HepG2 (cell line): ENCODE data around the gene RPL23. TPM values are rescaled to one million over a fixed set of nuclear protein-coding genes. Genes with fewer than 3 reads are reported as not detected.
A peak's percentile ranks its signal among the peaks of the same experiment; 100 is the strongest.

ENCODE experiments used
- CHCHD3 ChIP-seq: sonication (generic); formaldehyde crosslinking; IDR thresholded peaks from 2 replicates; pipeline ENCODE4 v1.8.0; 2022; ENCODE audit warnings: mild to moderate bottlenecking, missing genetic modification reagents, moderate library complexity
- FLYWCH1 ChIP-seq: sonication (generic); formaldehyde crosslinking; IDR thresholded peaks from 2 replicates; pipeline ENCODE4 v1.8.1; 2023; ENCODE audit warnings: mild to moderate bottlenecking, missing genetic modification reagents
- HMG20B ChIP-seq: conservative IDR thresholded peaks from 2 replicates; pipeline ENCODE4 v1.6.1; 2016; ENCODE audit warnings: missing genetic modification reagents, missing compliant biosample characterization
- MED13 ChIP-seq: sonication (generic); formaldehyde crosslinking; IDR thresholded peaks from 2 replicates; pipeline ENCODE4 v1.5.0; 2020; ENCODE audit warnings: missing genetic modification reagents
- MLXIP ChIP-seq: sonication (generic); formaldehyde crosslinking; IDR thresholded peaks from 2 replicates; pipeline ENCODE4 v1.9.0; 2021; ENCODE audit warnings: missing genetic modification reagents, borderline replicate concordance
- NFE2 ChIP-seq: sonication (generic); formaldehyde crosslinking; IDR thresholded peaks from 2 replicates; pipeline ENCODE4 v1.4.0; 2020; ENCODE audit warnings: missing genetic modification reagents
- NPAS2 ChIP-seq: sonication (generic); formaldehyde crosslinking; IDR thresholded peaks from 2 replicates; pipeline ENCODE4 v1.8.0; 2022; ENCODE audit warnings: mild to moderate bottlenecking, missing genetic modification reagents, borderline replicate concordance
- PCBP2 ChIP-seq: fragments of 200-400 bp; formaldehyde crosslinking; optimal IDR thresholded peaks from 2 replicates; pipeline ENCODE3; 2018; ENCODE audit warnings: low read length, low read depth; ENCODE audit not compliant: poor library complexity, severe bottlenecking
- STAT5B ChIP-seq: sonication (generic); formaldehyde crosslinking; IDR thresholded peaks from 2 replicates; pipeline ENCODE4 v1.4.0; 2020; ENCODE audit warnings: missing genetic modification reagents
- TAF1 ChIP-seq: sonication (generic); formaldehyde crosslinking; IDR thresholded peaks from 2 replicates; pipeline ENCODE4 v1.4.0; 2020; ENCODE audit warnings: missing genetic modification reagents
- TBL1XR1 ChIP-seq: fragments of 150-350 bp; IDR thresholded peaks from 2 replicates; pipeline ENCODE4 v1.6.1; 2014; ENCODE audit warnings: borderline replicate concordance, low read length; ENCODE audit not compliant: partially characterized antibody
- TEAD3 ChIP-seq: optimal IDR thresholded peaks from 2 replicates; pipeline ENCODE3; 2016; ENCODE audit warnings: borderline replicate concordance
- TRIM24 ChIP-seq: sonication (generic); formaldehyde crosslinking; IDR thresholded peaks from 2 replicates; pipeline ENCODE4 v1.8.0; 2022; ENCODE audit warnings: mild to moderate bottlenecking, missing genetic modification reagents
- ZNF160 ChIP-seq: sonication (generic); formaldehyde crosslinking; IDR thresholded peaks from 2 replicates; pipeline ENCODE4 v1.8.0; 2022; ENCODE audit warnings: mild to moderate bottlenecking, inconsistent platforms, missing genetic modification reagents
- ZNF282 ChIP-seq: fragments of 450-650 bp; IDR thresholded peaks from 2 replicates; pipeline ENCODE4 v1.6.1; 2018; ENCODE audit not compliant: partially characterized antibody
- ZNF367 ChIP-seq: sonication (generic); formaldehyde crosslinking; IDR thresholded peaks from 2 replicates; pipeline ENCODE4 v1.4.0; 2020; ENCODE audit warnings: missing genetic modification reagents, borderline replicate concordance
- ZNF562 ChIP-seq: sonication (generic); formaldehyde crosslinking; IDR thresholded peaks from 2 replicates; pipeline ENCODE4 v1.8.0; 2022; ENCODE audit warnings: missing genetic modification reagents, borderline replicate concordance
- polyA plus RNA-seq, 8 experiments: library from polyadenylated mRNA; depleted of rRNA in 3 of 8; stranded (reverse) in 7 of 8; unstranded in 1 of 8; fragments of >200 nt; fragmentation: Illumina TruSeq in 4 of 8; extraction: Trizol in 4 of 8; gene quantifications; 2 replicates each; pipeline versions ENCODE4 v1.2.1 to v1.2.3, GENCODE V29; 2011 to 2016; ENCODE audit warnings: low read depth in 4 of 8, missing spikeins in 1 of 8, mixed read lengths in 1 of 8; ENCODE audit not compliant: insufficient read depth in 1 of 8
- total RNA-seq, 5 experiments: library from RNA; depleted of rRNA; stranded (reverse); fragments of >200 nt; fragmentation: Illumina TruSeq; extraction: Trizol; gene quantifications; 2 replicates each; pipeline ENCODE4 v1.2.3, GENCODE V29; 2016; ENCODE audit warnings: low read depth in 1 of 5
- TF ChIP-seq, protein P1 (sequence below): IDR thresholded peaks from 2 replicates; pipeline ENCODE4 v1.6.1; 2012; ENCODE audit warnings: low read length, improper control_type of control experiment
- TF ChIP-seq, protein P2 (sequence below): sonication (generic); formaldehyde crosslinking; IDR thresholded peaks from 2 replicates; pipeline ENCODE4 v1.8.1; 2023; ENCODE audit warnings: mild to moderate bottlenecking, missing genetic modification reagents
- TF ChIP-seq, protein P3 (sequence below): sonication (generic); formaldehyde crosslinking; conservative IDR thresholded peaks from 2 replicates; pipeline ENCODE4 v1.5.0; 2020; ENCODE audit warnings: missing genetic modification reagents

RPL23 gene
- total and polyA plus RNA-seq, 2 of the 13 experiments (the other 11 are each of a cell fraction or from before 2014, with no cell fraction given): 2,790 to 4,860 TPM

- TF ChIP-seq STAT5B (CRISPR knock-in tag) (0 out of 2 replicates have a peak, but pooled peaks have one; percentile 57), ZNF282 (no peak), PCBP2 (peak; percentile 17), ZNF562 (no peak), TBL1XR1 (peak; percentile 94), HMG20B (CRISPR knock-in tag) (peak; percentile 90), NPAS2 (no peak), ZNF367 (no peak), TRIM24 (CRISPR knock-in tag) (no peak; the same call in 1 of the 2 replicates), FLYWCH1 (no peak; the same call in 1 of the 2 replicates), CHCHD3 (CRISPR knock-in tag) (no peak), TAF1 (CRISPR knock-in tag) (peak; percentile 40), MLXIP (no peak), ZNF160 (CRISPR knock-in tag) (peak; percentile 49; the same call in 1 of the 2 replicates), MED13 (CRISPR knock-in tag) (no peak; the same call in 1 of the 2 replicates), TEAD3 (CRISPR knock-in tag) (peak; percentile 87), NFE2 (CRISPR knock-in tag) (peak; percentile 36)
- TF ChIP-seq, protein P1, sequence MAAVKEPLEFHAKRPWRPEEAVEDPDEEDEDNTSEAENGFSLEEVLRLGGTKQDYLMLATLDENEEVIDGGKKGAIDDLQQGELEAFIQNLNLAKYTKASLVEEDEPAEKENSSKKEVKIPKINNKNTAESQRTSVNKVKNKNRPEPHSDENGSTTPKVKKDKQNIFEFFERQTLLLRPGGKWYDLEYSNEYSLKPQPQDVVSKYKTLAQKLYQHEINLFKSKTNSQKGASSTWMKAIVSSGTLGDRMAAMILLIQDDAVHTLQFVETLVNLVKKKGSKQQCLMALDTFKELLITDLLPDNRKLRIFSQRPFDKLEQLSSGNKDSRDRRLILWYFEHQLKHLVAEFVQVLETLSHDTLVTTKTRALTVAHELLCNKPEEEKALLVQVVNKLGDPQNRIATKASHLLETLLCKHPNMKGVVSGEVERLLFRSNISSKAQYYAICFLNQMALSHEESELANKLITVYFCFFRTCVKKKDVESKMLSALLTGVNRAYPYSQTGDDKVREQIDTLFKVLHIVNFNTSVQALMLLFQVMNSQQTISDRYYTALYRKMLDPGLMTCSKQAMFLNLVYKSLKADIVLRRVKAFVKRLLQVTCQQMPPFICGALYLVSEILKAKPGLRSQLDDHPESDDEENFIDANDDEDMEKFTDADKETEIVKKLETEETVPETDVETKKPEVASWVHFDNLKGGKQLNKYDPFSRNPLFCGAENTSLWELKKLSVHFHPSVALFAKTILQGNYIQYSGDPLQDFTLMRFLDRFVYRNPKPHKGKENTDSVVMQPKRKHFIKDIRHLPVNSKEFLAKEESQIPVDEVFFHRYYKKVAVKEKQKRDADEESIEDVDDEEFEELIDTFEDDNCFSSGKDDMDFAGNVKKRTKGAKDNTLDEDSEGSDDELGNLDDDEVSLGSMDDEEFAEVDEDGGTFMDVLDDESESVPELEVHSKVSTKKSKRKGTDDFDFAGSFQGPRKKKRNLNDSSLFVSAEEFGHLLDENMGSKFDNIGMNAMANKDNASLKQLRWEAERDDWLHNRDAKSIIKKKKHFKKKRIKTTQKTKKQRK: 0 out of 2 replicates have a peak, but pooled peaks have one; percentile 27
- TF ChIP-seq, protein P2, sequence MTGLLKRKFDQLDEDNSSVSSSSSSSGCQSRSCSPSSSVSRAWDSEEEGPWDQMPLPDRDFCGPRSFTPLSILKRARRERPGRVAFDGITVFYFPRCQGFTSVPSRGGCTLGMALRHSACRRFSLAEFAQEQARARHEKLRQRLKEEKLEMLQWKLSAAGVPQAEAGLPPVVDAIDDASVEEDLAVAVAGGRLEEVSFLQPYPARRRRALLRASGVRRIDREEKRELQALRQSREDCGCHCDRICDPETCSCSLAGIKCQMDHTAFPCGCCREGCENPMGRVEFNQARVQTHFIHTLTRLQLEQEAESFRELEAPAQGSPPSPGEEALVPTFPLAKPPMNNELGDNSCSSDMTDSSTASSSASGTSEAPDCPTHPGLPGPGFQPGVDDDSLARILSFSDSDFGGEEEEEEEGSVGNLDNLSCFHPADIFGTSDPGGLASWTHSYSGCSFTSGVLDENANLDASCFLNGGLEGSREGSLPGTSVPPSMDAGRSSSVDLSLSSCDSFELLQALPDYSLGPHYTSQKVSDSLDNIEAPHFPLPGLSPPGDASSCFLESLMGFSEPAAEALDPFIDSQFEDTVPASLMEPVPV: peak; percentile 49; the same call in 1 of the 2 replicates
- TF ChIP-seq, protein P3, sequence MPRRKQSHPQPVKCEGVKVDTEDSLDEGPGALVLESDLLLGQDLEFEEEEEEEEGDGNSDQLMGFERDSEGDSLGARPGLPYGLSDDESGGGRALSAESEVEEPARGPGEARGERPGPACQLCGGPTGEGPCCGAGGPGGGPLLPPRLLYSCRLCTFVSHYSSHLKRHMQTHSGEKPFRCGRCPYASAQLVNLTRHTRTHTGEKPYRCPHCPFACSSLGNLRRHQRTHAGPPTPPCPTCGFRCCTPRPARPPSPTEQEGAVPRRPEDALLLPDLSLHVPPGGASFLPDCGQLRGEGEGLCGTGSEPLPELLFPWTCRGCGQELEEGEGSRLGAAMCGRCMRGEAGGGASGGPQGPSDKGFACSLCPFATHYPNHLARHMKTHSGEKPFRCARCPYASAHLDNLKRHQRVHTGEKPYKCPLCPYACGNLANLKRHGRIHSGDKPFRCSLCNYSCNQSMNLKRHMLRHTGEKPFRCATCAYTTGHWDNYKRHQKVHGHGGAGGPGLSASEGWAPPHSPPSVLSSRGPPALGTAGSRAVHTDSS (CRISPR knock-in tag): no peak
These were observed 17.9 kb upstream of the RPL23 start (continued) for GRCh38 chr17:38871247-38872015.
